SK-N-MC (cell line): Measurements from ENCODE around the gene NINL.

Source experiments
- EZH2 ChIP-seq: fragments of 200-600 bp; sonication (generic); IDR thresholded peaks from one replicate; pipeline ENCODE4 v1.6.1; 2017; ENCODE audit warnings: antibody characterized with exemption
- POLR2AphosphoS5 ChIP-seq: IDR thresholded peaks from 2 replicates; pipeline ENCODE4 v1.6.1; 2012; ENCODE audit warnings: mild to moderate bottlenecking, low read depth, low read length, borderline replicate concordance

GRCh38 chr20:25592135-25592852 lies 7.0 kb upstream of the NINL start:
- TF ChIP-seq POLR2AphosphoS5 (no peak), EZH2 (no peak)
